Measurements from ENCODE around the gene FCF1.

- TF ChIP-seq CTCF (IDR thresholded peaks at IDR 0.05) (no peak), ZFX (IDR thresholded peaks at IDR 0.05; ENCODE audit: borderline replicate concordance) (no peak)
Observed at GRCh38 chr14:74664717-74665116, 48.2 kb upstream of the FCF1 start.

All from 22Rv1 (cell line).